GM21390 (cell line): Measurements from ENCODE around the gene MAEL.
A peak's percentile ranks its signal among the peaks of the same experiment; 100 is the strongest.
"Not testable (repeated sequence)": the region's sequence is repeated elsewhere in the genome, so short reads cannot be mapped to it uniquely, and the experiment has no call there.

ENCODE experiments used
- ATAC-seq: cut with Tn5 transposase; IDR thresholded peaks from one replicate; pipeline ENCODE4 v1.9.1; 2021; ENCODE audit not compliant: unreplicated experiment

The MAEL gene

DNA sequence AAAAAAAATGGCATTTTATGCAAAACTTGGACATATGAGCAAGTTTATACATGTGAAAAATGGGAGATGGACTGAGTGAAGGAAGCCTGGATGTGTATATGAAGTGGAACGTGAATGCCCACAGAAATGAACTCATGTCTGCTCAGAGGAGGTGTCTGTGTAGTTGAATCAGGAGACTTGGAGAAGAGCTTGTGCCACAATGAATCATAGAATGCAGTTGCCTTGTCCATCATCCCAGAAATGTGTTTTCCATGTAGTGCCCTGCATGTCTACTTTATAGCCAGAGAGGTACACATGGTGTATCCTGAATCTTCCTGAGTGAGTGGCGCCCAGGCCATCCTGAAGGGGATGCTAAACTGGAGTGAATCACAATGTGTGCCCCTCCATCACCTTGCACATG, 11.1 kb upstream of the MAEL start:
- ATAC-seq, result no peak

DNA sequence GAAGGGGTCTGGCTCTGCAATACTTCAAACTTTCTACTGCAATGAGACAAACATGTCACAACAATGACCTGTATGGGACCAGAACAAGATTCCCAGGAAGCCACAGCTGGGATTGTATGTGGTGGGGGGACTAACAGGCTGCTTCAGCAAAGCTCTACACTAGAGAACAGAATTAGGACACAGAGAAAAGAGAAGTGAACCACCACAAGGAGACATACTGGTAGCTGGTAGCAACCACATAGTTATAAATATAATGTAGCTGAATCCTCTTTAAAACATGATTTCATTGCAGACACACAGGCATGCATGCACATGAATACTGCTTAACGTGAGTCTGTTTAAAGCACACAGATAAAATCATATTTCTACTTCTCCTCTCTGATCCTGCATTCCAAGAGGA, 10.3 kb upstream of the MAEL start:
- no peak for ATAC-seq

DNA sequence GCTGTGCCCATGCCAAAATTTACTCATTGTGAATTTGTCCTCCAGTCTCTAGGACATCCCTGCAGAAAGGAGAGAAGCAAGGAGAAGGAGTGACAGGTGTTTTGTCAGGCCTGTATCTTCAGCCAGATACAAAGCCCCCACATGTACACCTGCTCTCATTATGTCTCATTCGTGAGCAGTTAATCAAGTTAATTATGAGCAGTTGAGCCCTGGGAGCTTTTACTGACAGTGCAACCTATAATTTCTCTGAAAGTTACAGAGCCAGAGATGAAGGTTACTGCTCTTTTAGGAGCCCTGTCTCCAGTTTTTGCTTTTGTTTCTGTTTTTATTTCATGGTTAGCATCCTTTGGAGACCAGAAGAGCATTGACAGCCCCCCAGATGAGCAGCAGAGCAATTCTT, 8.7 kb upstream of the MAEL start:
- no peak for ATAC-seq

DNA sequence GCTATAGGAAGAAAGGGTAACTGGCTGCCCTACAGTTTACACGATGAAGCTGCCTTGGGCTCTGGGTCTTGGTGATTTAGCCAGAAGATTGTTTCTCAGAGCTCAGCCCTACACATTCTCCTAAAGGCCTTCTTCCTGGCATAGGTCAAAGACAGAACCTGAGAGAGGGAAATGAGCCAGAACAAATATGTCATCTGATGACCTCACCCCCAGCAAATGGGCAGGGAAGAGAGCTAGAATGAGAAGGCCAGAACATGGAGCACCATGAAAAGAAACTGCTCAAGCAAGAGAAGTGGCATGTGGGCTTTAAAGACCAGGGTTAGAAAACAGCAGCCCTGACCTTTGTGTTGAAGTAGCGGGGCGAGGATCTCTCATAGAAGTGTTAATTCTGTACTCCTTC, 8.3 kb upstream of the MAEL start:
- ATAC-seq, result no peak

DNA sequence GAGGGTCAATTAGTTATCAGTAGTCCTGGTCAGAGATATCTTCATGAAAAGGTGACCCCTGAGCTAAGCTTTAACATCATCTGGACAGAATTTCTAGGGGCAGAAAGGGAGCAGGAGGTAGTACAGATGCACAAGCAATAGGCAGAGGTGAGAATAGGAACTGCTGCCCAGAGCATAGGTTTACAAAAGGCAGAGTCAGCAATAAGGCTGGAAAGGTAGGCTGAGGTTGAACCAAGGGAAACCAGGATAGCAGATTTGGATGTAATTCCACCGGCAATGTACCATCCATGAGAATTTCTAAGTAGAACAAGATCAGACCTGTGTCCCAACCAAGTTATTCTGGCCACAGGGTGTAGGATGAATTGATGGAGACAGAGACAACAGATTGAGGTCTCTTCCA, 7.5 kb upstream of the MAEL start:
- ATAC-seq, result no peak

DNA sequence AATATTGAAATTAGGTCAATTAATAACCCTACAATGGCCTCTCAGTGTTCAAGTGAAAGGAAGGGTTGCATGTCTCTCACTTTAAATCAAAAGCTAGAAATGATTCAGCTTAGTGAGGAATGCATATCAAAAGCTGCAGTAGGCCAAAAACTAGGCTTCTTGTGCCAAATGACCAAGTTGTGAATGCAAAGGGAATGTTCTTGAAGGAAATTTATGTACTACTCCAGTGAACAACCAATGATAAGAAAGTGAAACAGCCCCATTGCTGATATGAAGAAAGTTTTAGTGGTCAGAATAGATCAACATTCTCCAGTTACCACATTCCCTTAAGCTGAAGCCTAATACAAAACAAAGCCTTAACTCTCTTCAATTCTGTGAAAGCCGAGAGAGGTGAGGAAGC, 10.0 kb downstream of the MAEL start:
- peak; percentile 48 for ATAC-seq

DNA sequence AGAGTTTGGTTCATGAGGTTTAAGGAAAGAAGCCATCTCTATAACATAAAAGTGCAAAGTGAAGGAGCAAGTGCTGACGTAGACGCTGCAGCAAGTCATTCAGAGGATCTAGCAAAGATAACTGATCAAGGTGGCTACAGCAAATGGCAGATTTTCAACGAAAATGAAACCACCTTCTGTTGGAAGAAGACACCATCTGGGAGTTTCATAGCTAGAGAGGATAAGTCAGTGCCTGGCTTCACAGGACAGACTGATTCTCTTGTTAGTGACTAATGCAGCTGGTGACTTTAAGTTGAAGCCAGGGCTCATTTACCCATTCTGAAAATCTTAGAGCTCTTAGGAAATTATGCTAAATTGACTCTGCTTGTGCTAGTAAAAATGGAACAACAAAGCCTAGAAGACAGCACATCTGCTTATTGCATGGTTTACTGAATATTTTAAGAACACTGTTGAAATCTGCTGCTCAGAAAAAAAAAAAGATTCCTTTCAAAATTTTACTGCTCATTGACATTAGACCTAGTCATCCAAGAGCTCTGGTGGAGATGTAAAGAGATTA, 10.5 kb downstream of the MAEL start:
- peak; percentile 79 for ATAC-seq

DNA sequence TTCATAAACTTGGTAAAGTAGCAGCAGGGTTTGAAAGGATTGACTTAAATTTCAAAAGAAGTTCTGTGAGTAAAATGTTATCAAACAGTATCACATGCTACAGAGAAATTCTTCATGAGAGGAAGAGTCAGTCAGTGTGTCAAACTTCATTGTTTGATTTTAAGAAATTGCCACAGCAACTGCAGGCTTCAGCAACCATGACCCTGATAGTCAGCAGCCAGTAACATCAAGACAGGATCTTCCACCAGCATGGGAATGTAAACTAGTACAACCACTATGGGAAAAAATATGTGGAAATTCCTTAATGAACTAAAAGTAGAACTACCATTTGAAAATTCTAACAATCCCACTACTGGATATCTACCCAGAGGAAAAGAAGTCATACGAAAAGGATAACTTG, 11.5 kb downstream of the MAEL start:
- no peak for ATAC-seq

DNA sequence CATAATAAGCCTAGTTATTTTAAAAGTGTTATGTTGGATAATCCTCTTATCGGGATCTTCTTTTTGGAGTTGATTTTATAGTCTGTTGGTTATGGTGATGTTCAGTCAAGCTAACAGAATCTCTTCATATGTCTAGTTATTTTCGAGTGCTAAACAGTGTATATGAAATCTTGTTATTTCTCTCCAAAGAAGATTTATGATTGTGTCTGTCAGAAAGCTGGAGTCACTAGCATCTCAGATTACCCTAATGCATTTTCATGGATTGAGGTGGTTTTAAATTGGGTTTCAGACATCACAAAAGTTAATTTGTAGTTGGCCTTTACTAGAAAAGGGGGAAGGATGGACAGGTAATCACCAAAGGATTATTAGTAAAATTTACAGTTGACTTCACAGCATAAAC, 13.3 kb downstream of the MAEL start:
- no peak for ATAC-seq

DNA sequence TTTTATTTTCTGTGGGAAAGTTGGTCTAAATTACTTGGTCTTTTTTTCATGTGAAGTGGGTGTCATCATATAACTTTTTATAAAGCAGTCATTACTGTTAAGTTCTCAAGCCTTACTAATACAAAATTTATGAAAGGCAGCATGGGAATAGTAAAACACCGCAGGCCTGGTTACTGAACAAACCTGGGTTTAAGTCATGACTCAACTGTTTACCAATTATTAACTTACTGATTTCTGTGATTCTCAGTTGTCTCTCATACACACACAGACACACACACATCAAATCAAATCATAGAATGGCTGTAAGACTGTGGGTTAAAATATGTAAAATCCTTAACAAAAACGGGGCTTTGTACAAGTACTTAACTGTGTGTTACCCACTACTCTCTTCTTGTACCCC, 14.6 kb downstream of the MAEL start:
- no peak for ATAC-seq

DNA sequence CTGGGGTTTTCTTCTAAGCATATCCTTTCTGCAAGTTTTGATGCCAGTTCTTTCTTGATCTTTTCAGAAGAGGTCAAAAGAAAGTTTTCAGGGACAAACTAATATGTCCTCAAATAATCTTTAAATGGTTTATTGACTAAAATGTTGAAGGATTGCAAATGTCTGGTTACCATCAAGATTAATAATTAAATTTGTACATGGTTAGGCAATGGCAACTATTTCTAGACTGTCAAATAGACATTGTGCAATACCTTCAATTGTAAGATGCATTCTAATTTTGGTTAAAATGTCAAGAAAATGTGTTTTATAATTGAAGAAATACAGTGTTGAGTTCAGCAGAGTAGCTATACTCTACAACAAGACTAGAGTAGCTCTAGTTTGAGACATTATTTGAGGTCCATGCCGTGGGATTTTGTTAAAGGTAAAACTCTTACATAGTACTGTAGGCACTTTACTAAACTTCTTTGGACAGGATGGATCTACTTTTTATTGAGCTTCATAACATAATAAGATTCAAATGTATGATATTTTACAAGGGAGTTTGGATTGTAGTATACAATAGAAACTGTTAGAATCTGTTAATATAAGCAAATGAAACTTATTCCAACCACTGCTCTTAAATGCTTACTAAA, 22.6 kb downstream of the MAEL start:
- no peak for ATAC-seq

DNA sequence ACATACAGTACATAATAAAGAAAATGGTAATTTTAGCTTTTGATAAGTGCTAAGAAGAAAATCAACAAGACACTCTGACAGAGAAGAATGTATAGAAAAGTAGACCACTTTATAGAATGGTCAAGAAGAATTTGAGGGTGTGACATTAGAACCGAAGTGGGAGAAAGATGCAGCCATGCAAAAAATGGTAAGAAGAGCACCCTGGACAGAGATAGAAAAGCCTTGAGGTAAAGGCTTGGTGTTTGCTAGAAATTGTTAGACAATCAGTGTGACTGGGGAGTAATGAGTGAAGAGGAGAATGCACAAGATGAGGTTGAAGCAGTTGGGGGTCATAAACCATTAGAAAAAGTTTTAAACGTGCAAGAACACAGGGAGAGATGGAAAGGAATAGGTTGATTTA, 23.5 kb downstream of the MAEL start:
- ATAC-seq, result no peak

DNA sequence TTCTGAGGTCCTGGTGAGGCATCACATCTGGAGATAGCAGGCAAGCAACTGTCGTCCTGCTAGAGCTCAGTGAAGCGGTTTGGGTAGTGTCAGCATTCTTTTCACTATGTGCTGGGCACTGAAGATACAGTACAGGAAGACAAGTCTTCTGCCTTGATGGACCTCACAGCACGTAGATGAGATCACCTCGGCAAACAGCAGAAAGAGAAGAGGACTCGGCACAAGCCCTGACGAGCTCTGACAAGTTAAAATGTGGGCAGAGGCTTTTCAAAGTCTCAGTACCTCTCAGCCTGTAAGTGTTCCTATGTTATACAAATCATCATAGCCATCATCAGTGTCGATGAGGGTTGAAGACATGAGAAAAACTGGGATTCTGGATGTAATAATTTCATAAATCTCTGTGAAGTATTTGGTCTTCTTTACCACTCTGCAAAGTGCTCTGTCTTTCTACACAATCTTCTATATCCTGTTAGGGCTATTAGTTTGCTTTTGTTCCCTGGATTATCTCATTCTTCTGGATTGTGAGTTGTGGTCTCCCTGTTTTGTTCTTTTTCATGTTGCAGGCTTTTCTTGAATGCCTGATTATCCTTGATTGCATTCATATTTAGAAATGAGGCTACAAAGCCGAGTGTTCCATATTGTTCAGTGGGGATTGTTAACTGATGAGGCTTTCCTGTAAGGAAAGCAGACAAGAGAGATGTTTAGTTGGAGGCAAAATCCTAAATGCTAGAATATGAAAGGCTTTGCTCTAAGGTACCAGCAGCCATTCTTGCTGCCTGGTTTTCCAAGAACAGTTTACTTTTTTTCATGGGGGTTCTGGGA, 24.2 kb downstream of the MAEL start:
- no peak for ATAC-seq

DNA sequence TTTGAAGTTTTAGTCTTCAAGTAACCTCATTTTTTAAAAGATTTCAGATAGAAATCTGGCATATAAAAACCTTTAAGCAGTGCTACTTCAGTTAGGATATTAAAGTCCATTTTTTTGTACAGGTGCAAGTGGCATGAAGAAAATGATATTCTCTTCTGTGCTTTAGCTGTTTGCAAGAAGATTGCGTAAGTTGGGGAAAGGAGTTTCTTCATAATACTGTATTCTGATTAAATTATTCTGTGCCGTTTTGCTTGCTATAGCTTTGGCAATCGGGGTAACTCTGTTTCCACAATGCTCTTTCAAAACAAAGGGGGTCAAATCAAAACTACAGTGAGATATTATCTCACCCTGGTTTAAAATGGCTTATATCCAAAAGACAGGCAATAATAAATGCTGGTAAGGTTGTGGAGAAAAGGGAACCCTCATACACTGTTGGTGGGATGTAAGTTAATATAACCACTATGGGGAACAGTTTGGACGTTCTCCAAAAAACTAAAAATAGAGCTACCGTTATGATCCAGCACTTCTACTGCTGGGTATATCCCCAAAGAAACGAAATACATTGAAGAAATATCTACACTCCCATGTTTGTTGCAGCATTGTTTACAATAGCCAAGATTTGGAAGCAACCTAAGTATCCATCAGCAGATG, 27.1 kb downstream of the MAEL start:
- ATAC-seq, result no peak

DNA sequence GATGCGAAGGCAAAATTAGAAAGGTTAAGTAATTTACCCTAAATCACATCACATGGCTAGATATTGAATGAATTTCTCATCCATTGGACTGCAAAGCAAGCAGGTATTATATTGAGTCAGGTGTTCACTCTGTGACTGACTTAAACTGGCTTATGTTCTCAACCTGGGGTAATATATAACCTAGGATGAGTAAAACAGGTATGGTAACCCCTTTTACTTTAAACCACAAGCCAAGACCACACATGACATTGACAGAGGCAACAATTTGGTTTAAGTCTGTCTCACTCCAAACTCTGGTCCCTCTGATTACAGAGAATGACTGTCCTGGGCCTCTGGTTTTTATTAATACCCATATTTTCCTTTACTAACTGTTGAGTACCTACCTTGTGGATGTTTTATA, 33.3 kb downstream of the MAEL start:
- ATAC-seq, result no peak

DNA sequence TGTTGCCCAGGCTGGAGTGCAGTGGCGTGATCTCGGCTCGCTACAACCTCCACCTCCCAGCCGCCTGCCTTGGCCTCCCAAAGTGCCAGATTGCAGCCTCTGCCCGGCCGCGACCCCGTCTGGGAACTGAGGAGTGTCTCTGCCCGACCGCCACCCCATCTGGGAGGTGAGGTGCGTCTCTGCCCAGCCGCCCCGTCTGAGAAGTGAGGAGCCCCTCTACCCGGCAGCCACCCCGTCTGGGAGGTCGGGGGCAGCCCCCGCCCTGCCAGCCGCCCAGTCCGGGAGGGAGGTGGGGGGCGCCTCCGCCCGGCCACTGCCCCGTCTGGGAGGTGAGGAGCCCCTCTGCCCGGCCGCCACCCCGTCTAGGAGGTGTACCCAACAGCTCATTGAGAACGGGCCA, 40.5 kb downstream of the MAEL start:
- not testable (repeated sequence) for ATAC-seq

DNA sequence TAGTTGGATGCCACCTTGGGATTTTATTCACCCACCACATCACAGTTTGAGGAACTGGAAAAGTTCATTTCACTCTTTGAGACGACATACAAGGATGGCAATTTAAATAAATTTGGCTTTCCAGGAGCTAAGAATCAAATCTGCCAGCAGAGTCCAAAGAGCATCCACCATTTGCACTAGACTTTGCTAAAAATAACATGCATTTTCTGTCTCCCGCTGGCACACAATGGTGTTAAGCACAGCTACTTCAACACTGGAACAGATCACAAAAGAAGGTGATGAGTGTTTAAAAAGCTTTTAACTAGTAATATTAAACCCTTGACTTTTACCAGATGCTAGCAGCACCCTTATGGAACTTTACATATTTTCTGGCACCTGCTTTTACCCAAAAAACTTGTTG, 44.6 kb downstream of the MAEL start:
- no peak for ATAC-seq

DNA sequence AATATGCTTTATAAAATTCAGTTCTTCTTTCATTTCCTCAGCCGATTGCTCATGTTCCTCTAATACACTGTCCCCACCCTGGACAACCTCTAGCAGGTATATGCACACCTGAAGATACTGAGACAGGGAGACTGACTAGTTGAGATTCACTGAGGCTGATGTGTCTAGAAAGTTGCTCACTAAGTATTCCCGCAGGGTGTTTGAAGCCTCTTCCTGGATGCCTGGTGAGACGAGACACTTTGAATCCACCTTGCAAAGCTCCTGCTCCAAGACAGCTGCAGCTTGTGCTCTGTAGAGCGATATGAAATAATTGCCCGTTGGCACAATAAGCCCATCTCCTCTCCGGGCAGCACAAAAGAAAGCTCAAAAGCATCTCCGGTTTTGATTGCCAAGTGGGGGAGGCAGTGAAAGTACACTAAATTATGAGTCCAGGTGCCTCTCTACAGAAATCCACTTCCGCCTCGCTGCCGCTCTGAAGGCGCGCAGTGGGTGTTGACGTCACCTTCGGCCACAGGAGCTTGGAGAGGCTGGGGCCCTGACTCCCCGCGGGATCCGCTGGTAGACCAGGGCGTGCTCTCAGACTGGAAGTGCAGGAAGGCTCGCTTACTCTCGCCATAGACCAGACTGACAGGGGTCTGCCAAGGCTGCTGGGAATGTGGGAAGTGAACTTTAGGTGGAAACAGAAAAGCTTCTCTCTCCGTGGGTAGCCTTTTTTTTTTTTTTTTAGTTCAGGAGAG, 54.8 kb downstream of the MAEL start:
- peak; percentile 99 for ATAC-seq

DNA sequence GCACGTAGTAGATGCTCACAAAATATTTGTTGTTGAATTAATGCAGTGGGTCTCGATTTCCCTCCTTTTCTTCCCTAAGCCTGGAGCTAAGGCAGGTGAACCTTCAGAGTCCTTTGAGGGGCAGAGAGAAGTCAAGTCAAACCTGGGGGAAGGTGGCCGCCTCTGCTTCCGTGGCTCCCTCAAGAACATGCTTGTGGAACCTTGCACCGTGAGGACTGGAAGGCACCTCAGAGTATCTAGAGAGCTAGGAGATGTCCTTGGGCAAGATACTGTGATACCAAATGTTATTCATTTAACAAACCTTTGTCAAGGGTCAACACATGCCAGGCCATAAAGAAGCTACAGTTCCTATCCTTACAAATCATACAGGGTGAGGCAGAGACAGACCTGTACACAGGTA, 62.8 kb downstream of the MAEL start:
- no peak for ATAC-seq

DNA sequence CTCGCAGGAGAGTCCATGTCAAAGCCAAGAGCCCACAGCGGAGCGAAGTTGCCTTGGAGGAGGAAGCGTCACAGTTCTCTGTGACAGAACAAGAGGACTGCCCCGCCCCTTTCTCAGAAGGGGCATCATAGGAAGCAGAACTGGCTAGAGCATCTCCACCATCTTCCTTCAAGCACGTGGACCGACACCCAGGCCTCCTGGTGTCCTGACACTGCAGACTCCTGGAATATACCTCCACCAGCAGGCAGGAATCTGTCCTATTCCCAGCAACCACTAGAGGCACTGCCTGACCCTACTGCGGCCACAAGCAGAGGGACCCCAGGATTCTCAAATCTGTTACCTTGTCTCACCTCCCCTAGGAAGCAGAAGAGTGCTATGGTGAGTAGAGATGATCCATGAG, 63.3 kb downstream of the MAEL start:
- ATAC-seq, result no peak

DNA sequence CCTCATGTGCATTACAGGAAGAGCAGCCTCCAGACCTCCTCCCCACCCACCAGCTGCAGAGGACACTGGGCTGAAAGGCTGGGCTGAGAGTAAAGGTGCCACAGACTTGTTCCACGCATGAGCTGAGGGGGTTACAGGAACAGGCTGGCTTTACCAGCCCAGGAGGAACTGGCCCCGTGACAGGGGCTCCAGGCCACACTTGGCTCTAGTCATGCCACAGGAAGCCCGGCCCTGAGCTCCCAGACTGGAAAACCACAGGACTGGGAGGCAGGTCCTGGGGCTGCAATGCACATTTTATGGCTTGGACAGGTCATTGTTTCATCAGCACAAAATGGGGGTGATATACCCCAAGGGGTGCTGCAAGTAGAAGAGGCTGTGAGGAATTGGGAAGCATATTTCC, 65.5 kb downstream of the MAEL start:
- no peak for ATAC-seq
